ENCODE data around the gene NKAPD1. TPM values are rescaled to one million over a fixed set of nuclear protein-coding genes. Genes with fewer than 3 reads are reported as not detected.

The NKAPD1 gene
- total and polyA plus RNA-seq, 10 donors = 10.1 to 21.6 (median 13.6) TPM

DNA sequence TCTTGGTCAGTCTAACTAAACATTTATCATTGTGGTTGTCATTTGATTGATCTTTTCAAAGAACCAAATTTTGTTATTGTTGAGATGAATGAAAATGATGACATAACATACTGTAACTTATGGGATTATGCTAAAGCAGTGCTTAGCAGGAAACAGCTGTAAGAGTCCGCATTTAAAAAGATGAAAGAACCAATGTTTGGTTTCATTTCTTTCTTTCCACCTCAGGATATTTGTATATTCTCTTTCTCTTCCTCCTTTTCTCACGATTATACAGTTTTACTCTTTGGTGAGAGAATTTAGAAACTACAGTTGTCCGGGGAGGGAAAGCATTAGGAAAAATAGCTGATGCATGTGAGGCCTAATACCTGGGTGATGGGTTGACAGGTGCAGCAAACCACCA, 23.4 kb upstream of the NKAPD1 start:
- intact Hi-C loops (cut with DNase I; ENCODE audit: low total_unique reads) = no loop called here
- Histone ChIP-seq H3K4me1 (peaks cover 0 to 47% (median 22%) of the 10 kb centered on the region in 6 donors), H3K27me3 (replicated peaks in 1 of 7) (no peaks in the 10 kb centered on the region), H3K4me3 (no peak overlapping the region), H3K9me3 (peaks cover 0 to 6% (median 0%) of the 10 kb centered on the region in 8 donors), H3K36me3 (peaks cover 2 to 91% (median 46%) of the 10 kb centered on the region in 6 donors), H3K27ac (peak overlapping the region in 4 of 8 donors; percentile 39 to 50 (median 46))
- TF ChIP-seq POLR2A (IDR thresholded peaks at IDR 0.05) = no peak
- TF ChIP-seq, protein P1, sequence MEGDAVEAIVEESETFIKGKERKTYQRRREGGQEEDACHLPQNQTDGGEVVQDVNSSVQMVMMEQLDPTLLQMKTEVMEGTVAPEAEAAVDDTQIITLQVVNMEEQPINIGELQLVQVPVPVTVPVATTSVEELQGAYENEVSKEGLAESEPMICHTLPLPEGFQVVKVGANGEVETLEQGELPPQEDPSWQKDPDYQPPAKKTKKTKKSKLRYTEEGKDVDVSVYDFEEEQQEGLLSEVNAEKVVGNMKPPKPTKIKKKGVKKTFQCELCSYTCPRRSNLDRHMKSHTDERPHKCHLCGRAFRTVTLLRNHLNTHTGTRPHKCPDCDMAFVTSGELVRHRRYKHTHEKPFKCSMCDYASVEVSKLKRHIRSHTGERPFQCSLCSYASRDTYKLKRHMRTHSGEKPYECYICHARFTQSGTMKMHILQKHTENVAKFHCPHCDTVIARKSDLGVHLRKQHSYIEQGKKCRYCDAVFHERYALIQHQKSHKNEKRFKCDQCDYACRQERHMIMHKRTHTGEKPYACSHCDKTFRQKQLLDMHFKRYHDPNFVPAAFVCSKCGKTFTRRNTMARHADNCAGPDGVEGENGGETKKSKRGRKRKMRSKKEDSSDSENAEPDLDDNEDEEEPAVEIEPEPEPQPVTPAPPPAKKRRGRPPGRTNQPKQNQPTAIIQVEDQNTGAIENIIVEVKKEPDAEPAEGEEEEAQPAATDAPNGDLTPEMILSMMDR (IDR thresholded peaks at IDR 0.05 in 8 of 11, conservative IDR thresholded peaks at IDR 0.05 in 3 of 11) = no peak
- TF ChIP-seq POLR2AphosphoS5 (IDR thresholded peaks at IDR 0.05) = no peak
- WGBS, 5 donors = 54 to 75% (median 61%) methylated on average over 3 of the region's 3 CpGs
- DNase-seq = no peak

DNA sequence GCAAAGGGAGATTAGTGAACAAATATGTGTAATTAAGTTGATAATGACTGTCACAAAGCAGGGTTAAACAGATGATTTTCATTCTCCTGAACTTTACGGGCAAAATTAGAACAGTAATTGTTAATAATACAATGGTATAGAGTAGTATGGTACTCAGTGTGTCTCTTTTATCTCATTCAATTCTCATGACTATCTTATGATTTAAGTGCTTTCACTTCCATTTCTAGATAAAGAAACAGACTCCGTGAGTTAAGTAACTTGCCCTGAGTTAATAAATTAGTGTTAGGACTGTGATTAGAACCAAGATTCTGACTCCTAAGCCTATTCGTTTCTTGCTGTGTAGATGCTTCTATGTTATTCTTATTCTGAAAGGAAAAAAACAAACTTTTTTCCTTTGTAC, 22.3 kb upstream of the NKAPD1 start:
- WGBS, 5 donors = 79 to 85% (median 81%) methylated on average over 3 of the region's 3 CpGs
- TF ChIP-seq, protein P1 (IDR thresholded peaks at IDR 0.05 in 8 of 11, conservative IDR thresholded peaks at IDR 0.05 in 3 of 11) = no peak
- TF ChIP-seq POLR2AphosphoS5 (IDR thresholded peaks at IDR 0.05) (no peak), POLR2A (IDR thresholded peaks at IDR 0.05) (no peak)
- H3K36me3 ChIP-seq = peaks cover 2 to 90% (median 43%) of the 10 kb centered on the region in 6 donors
- intact Hi-C loops (cut with DNase I; ENCODE audit: low total_unique reads) = no loop called here
- DNase-seq = no peak
- no peak overlapping the region for H3K4me3 ChIP-seq
- H3K4me1 ChIP-seq = peaks cover 0 to 47% (median 22%) of the 10 kb centered on the region in 6 donors
- H3K27ac ChIP-seq = peak overlapping the region in 4 of 8 donors; percentile 39 to 50 (median 46)
- H3K27me3 ChIP-seq (replicated peaks in 1 of 7) = no peaks in the 10 kb centered on the region
- peaks cover 0 to 6% (median 0%) of the 10 kb centered on the region in 8 donors for H3K9me3 ChIP-seq

DNA sequence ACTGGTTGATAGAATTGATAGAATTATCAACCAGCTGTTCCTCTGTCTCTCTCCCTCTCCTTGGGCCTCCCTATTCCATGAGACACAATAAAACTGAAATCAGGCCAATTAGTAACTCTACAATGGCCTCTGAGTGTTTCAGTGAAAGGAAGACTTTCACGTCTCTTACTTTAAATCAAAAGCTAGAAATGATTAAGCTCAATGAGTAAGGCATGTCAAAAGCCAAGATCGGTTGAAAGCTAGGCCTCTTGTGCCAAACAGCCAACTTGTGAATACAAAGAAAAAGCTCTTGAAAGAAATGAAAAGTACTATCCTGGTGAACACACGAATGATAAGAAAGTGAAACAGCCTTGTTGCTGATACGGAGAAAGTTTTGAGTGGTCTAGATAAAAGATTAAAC, 16.9 kb upstream of the NKAPD1 start:
- no peak overlapping the region for H3K4me3 ChIP-seq
- no peak for DNase-seq
- peaks cover 0 to 5% (median 0%) of the 10 kb centered on the region in 6 donors for H3K4me1 ChIP-seq
- peaks cover 2 to 97% (median 62%) of the 10 kb centered on the region in 6 donors for H3K36me3 ChIP-seq
- H3K27ac ChIP-seq = no peak overlapping the region
- no peaks in the 10 kb centered on the region for H3K9me3 ChIP-seq
- no peaks in the 10 kb centered on the region for H3K27me3 ChIP-seq (replicated peaks in 1 of 7)
- 74 to 91% (median 84%) methylated on average over 4 of the region's 4 CpGs for WGBS, 5 donors
- intact Hi-C loops (cut with DNase I; ENCODE audit: low total_unique reads) = no loop called here
- TF ChIP-seq POLR2AphosphoS5 (IDR thresholded peaks at IDR 0.05) (no peak), POLR2A (IDR thresholded peaks at IDR 0.05) (no peak)
- TF ChIP-seq, protein P1 (IDR thresholded peaks at IDR 0.05 in 8 of 11, conservative IDR thresholded peaks at IDR 0.05 in 3 of 11) = no peak

DNA sequence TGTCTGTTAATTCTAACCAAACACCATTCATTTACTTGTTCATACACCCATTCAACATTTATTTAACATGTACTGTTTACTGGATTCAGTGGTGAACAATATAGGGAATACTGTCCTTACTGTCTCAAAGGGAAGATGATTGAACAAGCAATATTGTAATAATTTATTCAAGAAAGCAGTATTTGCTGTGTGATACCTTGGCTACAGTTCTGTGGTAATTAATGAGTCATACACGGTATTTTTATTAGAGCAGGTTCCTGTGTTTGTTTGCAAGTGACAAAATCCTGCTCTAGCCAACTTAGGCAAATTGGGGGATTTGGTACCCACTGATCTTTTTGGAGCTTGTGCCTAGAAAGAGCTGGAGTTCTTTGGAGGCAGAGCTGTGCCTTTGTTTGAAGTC, 16.0 kb upstream of the NKAPD1 start:
- 56 to 83% (median 63%) methylated on average over 1 of the region's 1 CpG for WGBS, 5 donors
- H3K27me3 ChIP-seq (replicated peaks in 1 of 7) = no peaks in the 10 kb centered on the region
- H3K4me3 ChIP-seq = no peak overlapping the region
- no peaks in the 10 kb centered on the region for H3K9me3 ChIP-seq
- no peak overlapping the region for H3K27ac ChIP-seq
- TF ChIP-seq POLR2A (IDR thresholded peaks at IDR 0.05) (no peak), POLR2AphosphoS5 (IDR thresholded peaks at IDR 0.05) (no peak)
- TF ChIP-seq, protein P1 (IDR thresholded peaks at IDR 0.05 in 8 of 11, conservative IDR thresholded peaks at IDR 0.05 in 3 of 11) = no peak
- H3K36me3 ChIP-seq = peaks cover 2 to 97% (median 64%) of the 10 kb centered on the region in 6 donors
- intact Hi-C loops (cut with DNase I; ENCODE audit: low total_unique reads) = no loop called here
- no peaks in the 10 kb centered on the region for H3K4me1 ChIP-seq
- no peak for DNase-seq

Measured in spleen (tissue), 11 donors.